GM12892 (cell line): Measurements from ENCODE around the gene PPP6R2.

ENCODE experiments used
- POLR2AphosphoS5 ChIP-seq: IDR thresholded peaks from 2 replicates; pipeline ENCODE4 v1.6.1; 2011; ENCODE audit warnings: low read depth, low read length, control low read depth
- TAF1 ChIP-seq: IDR thresholded peaks from 2 replicates; pipeline ENCODE4 v1.6.1; 2011; ENCODE audit warnings: low read depth, mild to moderate bottlenecking, control low read depth, low read length, borderline replicate concordance

- TF ChIP-seq TAF1 (no peak), POLR2AphosphoS5 (no peak)
Observed at GRCh38 chr22:50486561-50487289, 143.6 kb downstream of the PPP6R2 start, which contains the start of gene MIOX.
